ENCODE data around the gene KCNF1.

The KCNF1 gene

GRCh38 chr2:10904455-10904854 is 7.3 kb upstream of the KCNF1 start:
- FAIRE-seq = no peak
- DNase-seq (ENCODE audit: low spot score) = no peak

DNA sequence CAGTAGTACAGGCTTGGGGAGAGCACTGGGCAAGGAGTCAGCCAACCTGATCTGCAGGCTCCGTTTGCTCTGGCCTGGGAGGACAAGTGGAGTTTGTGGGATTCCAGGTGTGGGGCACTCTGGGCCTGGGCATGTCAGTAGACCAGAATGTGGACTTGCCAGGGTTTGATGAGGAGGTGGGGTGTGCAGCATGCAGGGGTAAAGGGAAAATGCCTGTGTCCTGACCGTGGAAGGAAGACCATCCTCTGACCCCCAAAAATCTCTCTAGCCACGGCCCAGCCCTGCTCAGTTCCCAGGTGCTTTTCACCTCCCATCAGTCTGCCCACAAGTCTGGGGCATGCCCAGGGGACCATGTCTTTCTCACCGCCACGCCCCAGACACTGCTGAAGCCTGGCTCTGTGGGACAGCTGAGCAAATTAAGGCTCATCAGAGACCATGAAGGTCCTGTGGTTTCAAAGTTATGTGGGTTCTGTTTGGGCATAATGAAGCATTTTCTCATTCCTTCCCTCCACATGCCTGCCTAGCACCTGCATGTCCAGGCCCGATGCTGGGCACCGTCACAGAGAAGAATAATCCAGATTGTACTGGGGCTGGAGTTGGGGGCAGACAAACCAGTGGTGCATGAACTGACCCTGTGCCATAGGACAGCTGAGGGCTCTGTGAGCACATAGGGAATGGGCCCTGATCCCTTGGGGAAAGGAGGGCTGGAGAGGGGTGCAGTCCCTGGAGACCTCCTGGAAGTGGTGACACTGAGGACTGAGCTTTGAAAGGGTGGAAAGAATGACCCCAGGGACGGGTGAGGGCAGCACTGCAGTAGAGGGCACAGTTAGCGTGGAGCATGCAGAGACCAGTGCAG is 6.5 kb upstream of the KCNF1 start:
- FAIRE-seq (no peak), DNase-seq (ENCODE audit: low spot score) (no peak)

GRCh38 chr2:10905862-10906143 is 5.9 kb upstream of the KCNF1 start:
- DNase-seq (ENCODE audit: low spot score) (no peak), FAIRE-seq (no peak)

- DNase-seq (ENCODE audit: low spot score) (no peak), FAIRE-seq (no peak)
Measured at GRCh38 chr2:10906926-10907625, 4.7 kb upstream of the KCNF1 start.

- DNase-seq (ENCODE audit: low spot score) (no peak), FAIRE-seq (no peak)
Measured at GRCh38 chr2:10908195-10908594, 3.5 kb upstream of the KCNF1 start.

DNA sequence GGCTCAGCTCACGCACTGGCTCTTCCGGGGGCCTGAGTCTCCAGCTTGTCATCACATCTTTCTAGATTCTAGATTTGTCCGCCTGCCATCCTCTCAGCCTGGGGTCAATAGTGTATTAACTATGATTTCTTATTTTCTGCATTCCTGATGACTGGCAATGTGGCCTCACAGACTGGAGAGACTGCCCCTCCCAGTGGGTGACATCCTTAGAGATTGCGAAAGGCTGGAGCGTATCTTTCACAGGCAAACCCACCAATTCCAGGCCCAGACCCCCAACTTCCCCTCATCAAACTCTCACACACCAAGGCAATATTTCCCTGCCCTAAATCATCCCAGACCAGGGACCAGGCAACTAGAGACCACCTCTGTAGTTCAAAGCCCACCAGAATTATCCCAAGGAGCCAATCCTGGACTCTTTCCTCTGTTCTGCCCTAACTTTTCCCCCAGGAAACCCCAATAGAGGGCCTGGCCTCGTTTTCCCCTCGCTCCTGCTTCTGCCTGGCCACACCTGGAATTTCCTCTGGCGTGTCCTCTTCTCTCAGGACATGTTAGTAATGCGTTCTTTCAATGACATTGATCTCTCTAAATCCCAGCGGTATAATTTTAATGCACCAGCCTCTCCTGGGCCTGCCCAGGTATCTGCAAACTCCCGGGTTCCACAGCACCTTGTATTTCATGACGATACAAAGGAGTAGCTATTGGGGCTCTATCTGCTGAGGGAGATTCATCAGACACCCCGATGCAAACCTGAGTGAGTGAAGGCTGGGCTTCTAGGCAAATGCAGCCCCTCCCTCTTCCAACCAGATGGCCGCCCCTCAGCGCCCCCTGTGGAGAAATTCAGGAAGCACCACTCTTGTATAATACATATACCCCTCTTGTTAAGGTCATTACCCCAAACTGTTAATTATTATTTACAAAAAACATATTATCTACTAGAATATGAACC is 2.4 kb upstream of the KCNF1 start:
- FAIRE-seq (no peak), DNase-seq (ENCODE audit: low spot score) (no peak)

GRCh38 chr2:10909996-10910341 is 1.8 kb upstream of the KCNF1 start:
- no peak for DNase-seq (ENCODE audit: low spot score)
- no peak for FAIRE-seq

DNA sequence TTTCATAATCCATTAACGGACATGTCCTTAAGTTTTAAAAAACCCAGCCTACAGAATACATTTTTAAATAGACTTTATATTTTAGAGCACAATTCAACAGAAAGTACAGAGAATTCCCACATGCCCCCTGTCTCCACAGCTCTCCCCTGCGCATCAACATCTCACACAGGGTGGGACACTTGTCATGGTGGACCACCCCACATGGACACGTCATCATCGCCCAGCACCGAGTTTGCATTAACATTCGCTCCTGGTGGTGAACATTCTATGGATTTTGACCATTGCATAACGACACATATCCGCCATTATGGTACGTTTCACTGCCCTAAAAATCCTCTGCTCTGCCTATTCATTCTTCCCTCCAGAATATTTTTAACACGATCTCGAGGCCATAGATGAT is 1.1 kb upstream of the KCNF1 start:
- FAIRE-seq = no peak
- DNase-seq (ENCODE audit: low spot score) = no peak

DNA sequence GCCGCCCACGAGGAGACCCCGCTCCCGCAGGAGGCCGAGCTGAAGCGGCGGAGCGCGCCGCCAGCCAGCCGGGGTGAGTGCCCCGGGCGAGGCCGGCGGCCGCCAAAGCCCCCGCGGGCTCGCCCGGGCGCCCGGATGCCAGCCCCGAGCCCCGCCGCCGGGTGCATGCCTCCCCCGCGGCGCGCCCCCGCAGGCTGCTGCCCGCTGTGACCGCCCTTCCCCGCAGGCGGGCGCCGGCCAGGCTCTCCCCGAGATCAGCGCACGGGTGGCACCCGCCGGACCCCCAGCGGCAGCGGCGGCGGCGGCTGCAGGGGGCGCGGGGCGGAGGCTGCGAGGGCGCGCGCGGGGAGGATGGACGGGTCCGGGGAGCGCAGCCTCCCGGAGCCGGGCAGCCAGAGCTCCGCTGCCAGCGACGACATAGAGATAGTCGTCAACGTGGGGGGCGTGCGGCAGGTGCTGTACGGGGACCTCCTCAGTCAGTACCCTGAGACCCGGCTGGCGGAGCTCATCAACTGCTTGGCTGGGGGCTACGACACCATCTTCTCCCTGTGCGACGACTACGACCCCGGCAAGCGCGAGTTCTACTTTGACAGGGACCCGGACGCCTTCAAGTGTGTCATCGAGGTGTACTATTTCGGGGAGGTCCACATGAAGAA is 470 bp downstream of the KCNF1 start:
- FAIRE-seq = no peak
- DNase-seq (ENCODE audit: low spot score) = no peak

GRCh38 chr2:10912796-10913455 is 1.2 kb downstream of the KCNF1 start:
- DNase-seq (ENCODE audit: low spot score) (no peak), FAIRE-seq (no peak)

DNA sequence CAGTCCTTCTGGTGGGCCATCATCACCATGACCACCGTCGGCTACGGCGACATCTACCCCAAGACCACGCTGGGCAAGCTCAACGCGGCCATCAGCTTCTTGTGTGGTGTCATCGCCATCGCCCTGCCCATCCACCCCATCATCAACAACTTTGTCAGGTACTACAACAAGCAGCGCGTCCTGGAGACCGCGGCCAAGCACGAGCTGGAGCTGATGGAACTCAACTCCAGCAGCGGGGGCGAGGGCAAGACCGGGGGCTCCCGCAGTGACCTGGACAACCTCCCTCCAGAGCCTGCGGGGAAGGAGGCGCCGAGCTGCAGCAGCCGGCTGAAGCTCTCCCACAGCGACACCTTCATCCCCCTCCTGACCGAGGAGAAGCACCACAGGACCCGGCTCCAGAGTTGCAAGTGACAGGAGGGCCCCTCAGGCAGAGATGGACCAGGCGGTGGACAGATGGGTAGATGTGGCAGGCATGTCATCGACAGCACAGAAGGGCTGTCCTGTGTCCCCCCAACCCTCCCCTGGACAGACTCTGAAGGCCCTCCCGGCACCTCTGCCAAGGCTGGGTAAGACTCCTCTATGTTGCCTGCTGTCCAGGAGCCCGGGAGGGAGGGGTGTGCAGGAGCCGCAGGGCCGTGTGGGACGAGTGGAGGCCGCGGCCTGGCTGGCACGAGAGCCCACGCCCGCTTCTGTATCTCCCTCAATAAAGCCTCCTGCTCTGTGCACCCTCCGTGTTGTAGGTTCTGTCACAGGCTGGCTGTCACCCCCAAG is 2.0 kb downstream of the KCNF1 start:
- DNase-seq (ENCODE audit: low spot score) (no peak), FAIRE-seq (no peak)

DNA sequence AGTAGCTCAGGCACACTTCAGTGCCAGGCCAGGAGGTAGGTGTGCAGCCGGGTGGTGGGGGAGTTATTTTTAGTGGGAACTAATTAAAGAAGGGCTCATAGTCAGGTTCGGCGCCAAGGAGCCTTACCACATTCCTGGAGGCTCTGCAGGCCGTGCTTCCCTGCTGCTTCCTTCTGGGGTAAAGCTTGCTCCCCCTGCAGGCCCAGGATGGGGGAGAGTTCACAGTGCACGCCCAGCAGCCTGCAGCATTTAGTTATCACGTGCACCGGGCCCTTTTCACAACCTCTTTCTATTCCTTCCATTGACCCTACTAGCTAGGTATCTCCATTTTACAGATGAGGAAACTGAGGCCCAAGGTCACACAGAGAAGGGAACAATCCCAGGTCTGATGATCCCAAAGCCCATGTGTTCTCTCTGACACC is 2.5 kb downstream of the KCNF1 start:
- FAIRE-seq (no peak), DNase-seq (ENCODE audit: low spot score) (no peak)

- FAIRE-seq (no peak), DNase-seq (ENCODE audit: low spot score) (no peak)
Measured at GRCh38 chr2:10915236-10915635, 3.5 kb downstream of the KCNF1 start.

- no peak for FAIRE-seq
- no peak for DNase-seq (ENCODE audit: low spot score)
Measured at GRCh38 chr2:10915731-10916276, 4.1 kb downstream of the KCNF1 start.

DNA sequence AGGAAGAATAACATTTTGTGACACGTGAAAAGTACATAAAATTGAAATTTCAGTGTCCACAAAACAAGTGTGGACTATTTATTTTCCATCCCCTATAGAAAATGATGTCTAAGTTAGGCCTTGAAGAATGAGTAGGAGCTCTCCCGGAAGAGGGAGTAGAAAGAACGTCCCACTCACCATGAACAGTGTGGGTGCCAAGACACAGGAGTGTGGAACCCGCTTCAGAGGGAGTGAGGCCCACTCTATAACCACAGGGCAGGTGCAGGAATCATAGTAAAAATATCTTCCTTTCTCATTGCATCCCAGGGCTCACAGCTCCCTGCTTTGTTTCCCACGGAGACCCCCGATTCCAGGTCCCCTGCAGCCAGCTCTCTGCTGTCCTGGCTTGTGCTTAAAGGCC is 5.2 kb downstream of the KCNF1 start:
- no peak for DNase-seq (ENCODE audit: low spot score)
- no peak for FAIRE-seq

DNA sequence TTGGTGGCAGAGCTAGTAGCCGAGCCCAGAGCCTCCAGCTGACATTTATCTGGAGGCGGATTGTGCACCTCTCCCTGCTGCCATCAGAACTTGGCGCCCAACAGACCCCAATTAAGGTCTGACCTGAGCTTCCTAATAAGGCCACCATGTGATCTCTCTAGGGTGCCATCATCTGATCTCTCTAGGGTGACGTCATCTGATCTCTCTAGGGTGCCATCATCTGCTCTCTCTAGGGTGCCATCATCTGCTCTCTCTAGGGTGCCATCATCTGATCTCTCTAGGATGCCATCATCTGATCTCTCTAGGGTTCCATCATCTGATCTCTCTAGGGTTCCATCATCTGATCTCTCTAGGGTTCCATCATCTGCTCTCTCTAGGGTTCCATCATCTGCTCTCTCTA is 6.2 kb downstream of the KCNF1 start:
- FAIRE-seq = no peak
- no peak for DNase-seq (ENCODE audit: low spot score)

DNA sequence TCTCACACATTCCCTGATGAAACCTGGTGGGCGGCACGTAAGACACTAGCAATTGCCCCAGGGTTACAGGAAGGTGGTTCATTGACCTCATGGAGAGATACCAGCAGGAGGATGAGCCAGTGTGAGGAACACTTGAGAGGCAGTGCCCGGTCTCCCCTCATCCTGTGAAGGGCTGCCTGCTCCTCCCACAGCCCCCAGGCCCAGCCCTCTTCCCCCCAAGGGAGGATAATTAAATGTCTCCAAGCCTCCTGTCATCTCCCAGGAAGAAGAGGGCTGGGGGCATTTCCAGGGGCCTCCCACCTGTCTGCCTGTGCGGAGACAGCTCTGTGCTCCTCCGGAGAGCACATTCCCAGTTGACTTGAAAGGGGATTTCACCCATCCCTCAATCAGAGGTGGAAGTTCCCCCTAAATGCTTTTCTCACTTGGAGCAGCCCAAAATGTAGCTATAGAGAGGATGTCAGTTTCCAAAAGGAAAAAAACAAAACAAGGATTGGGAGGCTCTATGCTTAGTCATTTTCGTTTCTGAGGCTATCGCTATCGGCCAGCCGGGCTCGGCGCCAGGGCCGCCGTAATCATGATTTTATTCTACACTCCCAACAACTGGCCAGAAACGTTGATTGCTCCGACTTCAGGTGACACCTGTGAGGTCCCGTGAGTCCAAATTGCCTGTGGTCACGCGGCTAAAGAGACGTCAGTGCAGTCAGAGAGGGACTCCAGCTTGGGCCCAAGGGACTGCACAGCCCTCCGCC is 7.1 kb downstream of the KCNF1 start:
- DNase-seq (ENCODE audit: low spot score) (no peak), FAIRE-seq (no peak)

DNA sequence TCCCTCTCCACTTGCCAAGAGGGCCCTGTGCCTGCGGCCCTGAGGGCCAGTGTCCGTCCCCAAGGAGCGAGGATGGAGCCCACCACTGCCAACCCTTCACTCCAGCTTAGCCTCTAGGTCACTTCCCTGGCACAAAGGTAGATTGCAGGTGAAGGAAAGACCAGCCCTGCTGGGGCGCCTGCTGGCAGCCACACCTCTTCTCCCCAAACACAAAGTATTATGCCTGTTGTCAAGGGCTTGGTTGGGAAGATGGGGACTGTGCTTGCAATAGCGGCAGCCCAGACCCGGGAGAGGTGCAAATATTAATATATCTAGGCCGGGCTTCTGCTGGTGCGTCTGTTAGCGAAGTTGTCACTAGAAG is 7.7 kb downstream of the KCNF1 start:
- FAIRE-seq (no peak), DNase-seq (ENCODE audit: low spot score) (no peak)

Data from RCC 7860 (cell line).